ENCODE results near the gene TRIM59.

The TRIM59 gene

GRCh38 chr3:160403796-160404470, 45.7 kb downstream of the TRIM59 start:
- no peaks in the 10 kb centered on the region for H3K9me3 ChIP-seq (ENCODE audit: control insufficient read depth, low read length)
- 70 to 75% methylated on average over 3 of the region's 7 CpGs for WGBS, 2 experiments (ENCODE audit: insufficient coverage in 2 of 2)
- H3K27ac ChIP-seq (ENCODE audit: low read depth, low read length, severe bottlenecking) = peak overlapping the region; percentile 43
- peaks cover 35% of the 10 kb centered on the region for H3K36me3 ChIP-seq (ENCODE audit: control insufficient read depth, insufficient read depth, low read length)
- H3K4me1 ChIP-seq (ENCODE audit: control insufficient read depth, insufficient read depth, low read length, poor library complexity, severe bottlenecking) = no peaks in the 10 kb centered on the region
- H3K4me3 ChIP-seq (ENCODE audit: extremely low read depth, insufficient read depth, low read length, poor library complexity, severe bottlenecking) = no peak overlapping the region

DNA sequence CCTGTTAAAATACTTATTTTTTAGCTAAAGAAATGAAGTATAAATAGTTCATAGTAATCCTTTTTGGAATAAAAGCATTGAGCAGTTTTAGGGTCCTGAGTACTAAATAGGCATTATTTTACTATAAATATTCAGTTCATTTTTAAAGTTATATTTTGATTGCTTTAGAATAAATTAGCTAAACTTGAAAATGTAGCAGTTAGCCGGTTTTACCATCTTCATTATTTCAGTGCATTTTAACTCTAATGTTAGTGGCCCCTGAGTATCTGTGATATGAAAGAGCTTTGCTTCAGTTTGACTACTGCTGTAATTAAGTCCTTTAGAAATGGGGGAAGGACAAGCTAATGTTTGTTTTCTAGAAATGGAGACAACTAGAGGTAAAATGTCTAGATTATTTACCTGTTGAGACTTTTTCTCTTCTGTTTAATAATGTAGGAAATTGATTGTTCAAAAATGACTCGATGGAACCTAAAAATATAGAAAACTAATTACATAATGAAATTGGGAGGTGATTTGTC, 46.5 kb downstream of the TRIM59 start:
- H3K36me3 ChIP-seq (ENCODE audit: control insufficient read depth, insufficient read depth, low read length) = peaks cover 27% of the 10 kb centered on the region
- H3K4me1 ChIP-seq (ENCODE audit: control insufficient read depth, insufficient read depth, low read length, poor library complexity, severe bottlenecking) = no peaks in the 10 kb centered on the region
- H3K4me3 ChIP-seq (ENCODE audit: extremely low read depth, insufficient read depth, low read length, poor library complexity, severe bottlenecking) = peak overlapping the region; percentile 98
- no peak overlapping the region for H3K27ac ChIP-seq (ENCODE audit: low read depth, low read length, severe bottlenecking)
- H3K9me3 ChIP-seq (ENCODE audit: control insufficient read depth, low read length) = no peaks in the 10 kb centered on the region
- no CpG with 5 or more reads among the region's 2 CpGs for WGBS, 2 experiments (ENCODE audit: insufficient coverage in 2 of 2)

DNA sequence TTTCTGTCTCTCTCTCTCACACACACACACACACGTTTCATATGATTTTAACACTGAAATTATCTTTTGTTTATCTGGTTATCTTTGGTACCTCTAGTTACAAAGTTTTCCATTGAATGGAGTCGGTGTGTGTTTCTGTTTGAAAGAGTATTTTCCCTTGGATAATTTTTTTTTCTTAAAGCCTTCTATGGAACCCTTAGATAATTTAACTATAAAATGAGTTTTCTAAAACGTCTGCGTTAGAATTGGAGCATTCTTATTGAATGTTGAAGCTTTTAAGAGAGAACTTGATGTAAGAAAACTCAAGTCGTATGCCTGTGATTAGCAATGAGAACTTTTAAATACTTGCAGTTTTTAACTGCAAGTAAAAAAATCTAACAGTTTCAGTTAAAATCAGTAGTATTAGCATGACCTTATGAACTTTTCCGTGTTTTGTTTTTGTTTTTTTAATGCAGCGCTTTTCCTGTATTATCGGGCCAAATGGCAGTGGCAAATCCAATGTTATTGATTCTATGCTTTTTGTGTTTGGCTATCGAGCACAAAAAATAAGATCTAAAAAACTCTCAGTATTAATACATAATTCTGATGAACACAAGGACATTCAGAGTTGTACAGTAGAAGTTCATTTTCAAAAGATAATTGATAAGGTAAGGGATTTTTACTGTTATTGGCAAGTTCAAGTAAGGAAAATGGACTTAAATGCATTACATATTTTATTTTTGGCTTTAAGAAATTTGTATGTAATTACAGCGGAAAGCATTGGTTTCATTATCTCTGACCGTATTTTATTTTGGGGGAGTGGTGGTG, 47.2 kb downstream of the TRIM59 start:
- H3K9me3 ChIP-seq (ENCODE audit: control insufficient read depth, low read length) = no peaks in the 10 kb centered on the region
- peaks cover 23% of the 10 kb centered on the region for H3K36me3 ChIP-seq (ENCODE audit: control insufficient read depth, insufficient read depth, low read length)
- H3K27ac ChIP-seq (ENCODE audit: low read depth, low read length, severe bottlenecking) = no peak overlapping the region
- WGBS, 2 experiments (ENCODE audit: insufficient coverage in 2 of 2) = 55% methylated on average over 5 of the region's 11 CpGs; no CpG with 5 or more reads in 1 of the 2 experiments
- peak overlapping the region; percentile 98 for H3K4me3 ChIP-seq (ENCODE audit: extremely low read depth, insufficient read depth, low read length, poor library complexity, severe bottlenecking)
- H3K4me1 ChIP-seq (ENCODE audit: control insufficient read depth, insufficient read depth, low read length, poor library complexity, severe bottlenecking) = no peaks in the 10 kb centered on the region

DNA sequence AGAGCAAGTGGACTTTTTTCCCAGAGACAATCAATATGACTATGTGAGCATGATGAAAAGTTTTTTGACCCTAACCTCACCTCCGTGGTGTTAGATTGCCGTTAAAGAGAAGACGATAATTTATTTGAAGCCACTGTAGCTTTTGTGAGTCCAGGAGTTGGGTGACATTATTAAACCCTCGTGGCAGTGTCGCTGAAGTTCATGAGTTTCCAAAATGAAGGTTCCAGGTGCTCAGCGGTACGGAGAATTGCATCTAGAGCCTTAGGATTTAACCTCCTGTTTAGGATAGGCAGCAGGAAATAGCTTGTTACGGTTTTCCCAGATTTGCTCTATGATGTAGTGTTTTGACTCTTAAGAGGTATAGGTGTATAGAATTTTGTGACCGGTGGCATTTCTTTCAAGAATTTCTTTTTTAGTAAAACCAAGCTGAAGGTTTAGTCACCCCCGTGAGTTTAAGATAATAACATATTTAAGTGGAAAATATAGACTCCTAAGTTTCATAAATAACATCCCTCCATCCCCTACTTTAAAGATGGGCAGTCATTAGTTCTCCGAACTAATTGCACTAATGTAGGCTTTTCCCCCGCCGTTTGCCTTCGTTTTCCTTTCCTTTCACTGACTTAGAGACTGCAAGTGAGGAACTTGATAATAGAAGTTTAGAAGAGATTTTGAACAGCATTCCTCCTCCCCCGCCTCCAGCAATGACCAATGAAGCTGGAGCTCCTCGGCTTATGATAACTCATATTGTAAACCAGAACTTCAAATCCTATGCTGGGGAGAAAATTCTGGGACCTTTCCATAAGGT, 48.1 kb downstream of the TRIM59 start:
- H3K36me3 ChIP-seq (ENCODE audit: control insufficient read depth, insufficient read depth, low read length) = peaks cover 16% of the 10 kb centered on the region
- WGBS, 2 experiments (ENCODE audit: insufficient coverage in 2 of 2) = 5% methylated on average over 6 to 8 of the region's 16 CpGs
- peak overlapping the region; percentile 98 for H3K4me3 ChIP-seq (ENCODE audit: extremely low read depth, insufficient read depth, low read length, poor library complexity, severe bottlenecking)
- no peak overlapping the region for H3K27ac ChIP-seq (ENCODE audit: low read depth, low read length, severe bottlenecking)
- no peaks in the 10 kb centered on the region for H3K9me3 ChIP-seq (ENCODE audit: control insufficient read depth, low read length)
- H3K4me1 ChIP-seq (ENCODE audit: control insufficient read depth, insufficient read depth, low read length, poor library complexity, severe bottlenecking) = no peaks in the 10 kb centered on the region

GRCh38 chr3:160400702-160401150, 48.9 kb downstream of the TRIM59 start:
- Histone ChIP-seq H3K36me3 (ENCODE audit: control insufficient read depth, insufficient read depth, low read length) (peaks cover 16% of the 10 kb centered on the region), H3K4me3 (ENCODE audit: extremely low read depth, insufficient read depth, low read length, poor library complexity, severe bottlenecking) (peak overlapping the region; percentile 98), H3K9me3 (ENCODE audit: control insufficient read depth, low read length) (no peaks in the 10 kb centered on the region), H3K27ac (ENCODE audit: low read depth, low read length, severe bottlenecking) (peak overlapping the region; percentile 92), H3K4me1 (ENCODE audit: control insufficient read depth, insufficient read depth, low read length, poor library complexity, severe bottlenecking) (no peaks in the 10 kb centered on the region)
- WGBS, 2 experiments (ENCODE audit: insufficient coverage in 2 of 2) = 0% methylated on average over 30 to 43 of the region's 51 CpGs

- Histone ChIP-seq H3K4me1 (ENCODE audit: control insufficient read depth, insufficient read depth, low read length, poor library complexity, severe bottlenecking) (no peaks in the 10 kb centered on the region), H3K9me3 (ENCODE audit: control insufficient read depth, low read length) (no peaks in the 10 kb centered on the region), H3K4me3 (ENCODE audit: extremely low read depth, insufficient read depth, low read length, poor library complexity, severe bottlenecking) (peak overlapping the region; percentile 98), H3K27ac (ENCODE audit: low read depth, low read length, severe bottlenecking) (peak overlapping the region; percentile 92), H3K36me3 (ENCODE audit: control insufficient read depth, insufficient read depth, low read length) (peaks cover 15% of the 10 kb centered on the region)
- 0 to 1% methylated on average over 43 to 47 of the region's 49 CpGs for WGBS, 2 experiments (ENCODE audit: insufficient coverage in 2 of 2)
Observed at GRCh38 chr3:160400030-160400701, 49.4 kb downstream of the TRIM59 start.

GRCh38 chr3:160399125-160400029, 50.2 kb downstream of the TRIM59 start, which contains the start of the genes IFT80 and SMC4:
IFT80 (minus strand) TSS chr3:160399225; CDS start chr3:160384600, 14,625 bp downstream.
SMC4 (plus strand) TSS chr3:160399650; CDS start chr3:160400827, 1,177 bp downstream.
- Histone ChIP-seq H3K27ac (ENCODE audit: low read depth, low read length, severe bottlenecking) (peak within 1 kb of the TSS; percentile 92), H3K4me1 (ENCODE audit: control insufficient read depth, insufficient read depth, low read length, poor library complexity, severe bottlenecking) (no peaks in the 10 kb centered on the region), H3K4me3 (ENCODE audit: extremely low read depth, insufficient read depth, low read length, poor library complexity, severe bottlenecking) (peak within 1 kb of the TSS; percentile 98), H3K36me3 (ENCODE audit: control insufficient read depth, insufficient read depth, low read length) (peaks cover 9% of the 10 kb centered on the region), H3K9me3 (ENCODE audit: control insufficient read depth, low read length) (no peaks in the 10 kb centered on the region)
- 0% methylated on average over 38 to 61 of the region's 63 CpGs for WGBS, 2 experiments (ENCODE audit: insufficient coverage in 2 of 2)

DNA sequence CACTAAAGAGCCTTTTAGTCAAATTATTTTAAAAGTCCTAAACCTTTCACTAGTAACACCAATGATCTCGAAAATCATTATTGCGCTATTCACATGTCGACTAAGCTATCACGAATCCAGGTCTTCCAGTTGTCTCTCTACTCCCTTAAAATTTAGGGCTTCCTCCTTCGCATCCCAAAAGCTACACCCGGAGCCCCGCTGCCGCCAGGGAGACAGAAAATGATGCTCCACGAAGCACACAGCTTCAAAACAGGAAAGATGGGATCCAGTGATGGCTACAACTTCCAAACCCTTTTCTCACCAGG, 50.8 kb downstream of the TRIM59 start:
- 0 to 1% methylated on average over 9 of the region's 9 CpGs for WGBS, 2 experiments (ENCODE audit: insufficient coverage in 2 of 2)
- H3K36me3 ChIP-seq (ENCODE audit: control insufficient read depth, insufficient read depth, low read length) = peaks cover 6% of the 10 kb centered on the region
- no peak overlapping the region for H3K27ac ChIP-seq (ENCODE audit: low read depth, low read length, severe bottlenecking)
- H3K4me3 ChIP-seq (ENCODE audit: extremely low read depth, insufficient read depth, low read length, poor library complexity, severe bottlenecking) = peak overlapping the region; percentile 98
- no peaks in the 10 kb centered on the region for H3K9me3 ChIP-seq (ENCODE audit: control insufficient read depth, low read length)
- no peaks in the 10 kb centered on the region for H3K4me1 ChIP-seq (ENCODE audit: control insufficient read depth, insufficient read depth, low read length, poor library complexity, severe bottlenecking)

- no peaks in the 10 kb centered on the region for H3K9me3 ChIP-seq (ENCODE audit: control insufficient read depth, low read length)
- no peaks in the 10 kb centered on the region for H3K4me1 ChIP-seq (ENCODE audit: control insufficient read depth, insufficient read depth, low read length, poor library complexity, severe bottlenecking)
- H3K4me3 ChIP-seq (ENCODE audit: extremely low read depth, insufficient read depth, low read length, poor library complexity, severe bottlenecking) = no peak overlapping the region
- H3K36me3 ChIP-seq (ENCODE audit: control insufficient read depth, insufficient read depth, low read length) = no peaks in the 10 kb centered on the region
- no peak overlapping the region for H3K27ac ChIP-seq (ENCODE audit: low read depth, low read length, severe bottlenecking)
Observed at GRCh38 chr3:160395297-160395696, 54.3 kb downstream of the TRIM59 start.

Data from mesodermal cell (in vitro differentiated cells).